WTC11 (cell line): ENCODE data around the gene NAALAD2. TPM values are rescaled to one million over a fixed set of nuclear protein-coding genes. Genes with fewer than 3 reads are reported as not detected.

ENCODE experiments used
- ATAC-seq: fragments of 200-7000 bp; cut with Tn5 transposase; 2 replicates; pipeline ENCODE4 v1.10.0; 2021; ENCODE audit warnings: mild to moderate bottlenecking, moderate library complexity
- CTCF ChIA-PET: fragments of 300-600 bp; sonication (Branson Sonifier 250); formaldehyde crosslinking; loops from one replicate; lab custom pipeline; 2021; ENCODE audit warnings: antibody characterized with exemption; lab: Charles Lee
- POLR2A ChIA-PET: fragments of 350-600 bp; sonication (Branson Sonifier 250); formaldehyde crosslinking; loops from one replicate; lab custom pipeline; 2021; ENCODE audit warnings: antibody characterized with exemption; lab: Charles Lee
- DNase-seq: peaks from one replicate; pipeline ENCODE4 v3.0.0; 2021; ENCODE audit warnings: low spot score
- H3K27ac Mint-ChIP-seq: 2 replicates; pipeline ENCODE4 v1.8.0; 2021; ENCODE audit warnings: mixed read lengths
- H3K27me3 Mint-ChIP-seq: 2 replicates; pipeline ENCODE4 v1.8.0; 2021; ENCODE audit warnings: low read depth, mild to moderate bottlenecking, moderate library complexity, mixed read lengths
- H3K36me3 Mint-ChIP-seq: 2 replicates; pipeline ENCODE4 v1.8.0; 2021; ENCODE audit warnings: mixed read lengths
- H3K4me1 Mint-ChIP-seq: 2 replicates; pipeline ENCODE4 v1.8.0; 2022; ENCODE audit warnings: mixed read lengths
- H3K4me3 Mint-ChIP-seq: 2 replicates; pipeline ENCODE4 v1.8.0; 2021; ENCODE audit warnings: mild to moderate bottlenecking, moderate library complexity, mixed read lengths
- H3K9me3 Mint-ChIP-seq: 2 replicates; pipeline ENCODE4 v1.8.0; 2021; ENCODE audit warnings: mixed read lengths
- AR ChIP-seq: fragments of 250-450 bp; sonication (Bioruptor Pico); IDR thresholded peaks from 2 replicates; pipeline ENCODE4 v1.9.0; 2021; ENCODE audit warnings: mild to moderate bottlenecking
- ARID4B ChIP-seq: sonication (generic); formaldehyde crosslinking; IDR thresholded peaks from 2 replicates; pipeline ENCODE4 v1.8.0; 2023; ENCODE audit warnings: missing genetic modification reagents, mild to moderate bottlenecking, borderline replicate concordance
- ATF1 ChIP-seq: sonication (generic); formaldehyde crosslinking; IDR thresholded peaks from 2 replicates; pipeline ENCODE4 v1.8.1; 2023; ENCODE audit warnings: mild to moderate bottlenecking, moderate library complexity, missing genetic modification reagents
- ATF3 ChIP-seq: sonication (generic); formaldehyde crosslinking; conservative IDR thresholded peaks from 2 replicates; pipeline ENCODE4 v1.8.1; 2022; ENCODE audit warnings: mild to moderate bottlenecking, missing genetic modification reagents
- ATF6 ChIP-seq: sonication (generic); formaldehyde crosslinking; IDR thresholded peaks from 2 replicates; pipeline ENCODE4 v1.8.1; 2023; ENCODE audit warnings: mild to moderate bottlenecking, missing genetic modification reagents
- CDX4 ChIP-seq: fragments of 250-450 bp; sonication (Bioruptor Pico); IDR thresholded peaks from 2 replicates; pipeline ENCODE4 v1.9.0; 2021; ENCODE audit warnings: moderate library complexity, mild to moderate bottlenecking, inconsistent platforms, borderline replicate concordance
- CREB1 ChIP-seq: sonication (generic); formaldehyde crosslinking; IDR thresholded peaks from 2 replicates; pipeline ENCODE4 v1.8.0; 2023; ENCODE audit warnings: mild to moderate bottlenecking, missing genetic modification reagents
- EMX1 ChIP-seq: fragments of 250-450 bp; sonication (Bioruptor Pico); IDR thresholded peaks from 2 replicates; pipeline ENCODE4 v1.8.0; 2021; ENCODE audit warnings: mild to moderate bottlenecking
- ESRRA ChIP-seq: sonication (generic); formaldehyde crosslinking; IDR thresholded peaks from 2 replicates; pipeline ENCODE4 v1.8.1; 2022; ENCODE audit warnings: mild to moderate bottlenecking, missing genetic modification reagents, borderline replicate concordance
- FOXJ3 ChIP-seq: sonication (generic); formaldehyde crosslinking; IDR thresholded peaks from 2 replicates; pipeline ENCODE4 v1.9.0; 2021; ENCODE audit warnings: missing genetic modification reagents, mild to moderate bottlenecking, borderline replicate concordance
- GRHL2 ChIP-seq: fragments of 250-450 bp; sonication (Bioruptor Pico); IDR thresholded peaks from 2 replicates; pipeline ENCODE4 v1.8.0; 2022; ENCODE audit warnings: mild to moderate bottlenecking, moderate library complexity; ENCODE audit not compliant: insufficient replicate concordance, severe bottlenecking
- GTF2I ChIP-seq: fragments of 250-450 bp; sonication (Bioruptor Pico); conservative IDR thresholded peaks from 2 replicates; pipeline ENCODE4 v1.4.0; 2021; ENCODE audit warnings: mild to moderate bottlenecking
- IRF2 ChIP-seq: sonication (generic); formaldehyde crosslinking; IDR thresholded peaks from 2 replicates; pipeline ENCODE4 v1.8.0; 2022; ENCODE audit warnings: low read depth, missing genetic modification reagents, borderline replicate concordance
- JAZF1 ChIP-seq: fragments of 250-450 bp; sonication (Bioruptor Pico); IDR thresholded peaks from 2 replicates; pipeline ENCODE4 v1.9.0; 2021; ENCODE audit warnings: moderate library complexity, mild to moderate bottlenecking, inconsistent platforms
- SMAD4 ChIP-seq: sonication (generic); formaldehyde crosslinking; IDR thresholded peaks from 2 replicates; pipeline ENCODE4 v1.8.0; 2022; ENCODE audit warnings: mild to moderate bottlenecking, missing genetic modification reagents
- SOX15 ChIP-seq: fragments of 250-450 bp; sonication (Bioruptor Pico); IDR thresholded peaks from 2 replicates; pipeline ENCODE4 v1.9.0; 2021; ENCODE audit warnings: mild to moderate bottlenecking
- SP1 ChIP-seq: sonication (generic); formaldehyde crosslinking; conservative IDR thresholded peaks from 2 replicates; pipeline ENCODE4 v1.8.1; 2022; ENCODE audit warnings: missing genetic modification reagents
- TP53 ChIP-seq: sonication (generic); formaldehyde crosslinking; IDR thresholded peaks from 2 replicates; pipeline ENCODE4 v1.8.1; 2023; ENCODE audit warnings: mild to moderate bottlenecking, missing genetic modification reagents
- ZMAT4 ChIP-seq: fragments of 250-450 bp; sonication (Bioruptor Pico); IDR thresholded peaks from 2 replicates; pipeline ENCODE4 v1.9.0; 2021; ENCODE audit warnings: mild to moderate bottlenecking
- ZNF121 ChIP-seq: sonication (generic); formaldehyde crosslinking; IDR thresholded peaks from 2 replicates; pipeline ENCODE4 v1.8.0; 2023; ENCODE audit warnings: missing genetic modification reagents
- ZNF219 ChIP-seq: sonication (generic); formaldehyde crosslinking; IDR thresholded peaks from 2 replicates; pipeline ENCODE4 v1.8.0; 2023; ENCODE audit warnings: missing genetic modification reagents, mild to moderate bottlenecking, borderline replicate concordance
- ZNF281 ChIP-seq: sonication (generic); formaldehyde crosslinking; IDR thresholded peaks from 2 replicates; pipeline ENCODE4 v1.8.0; 2023; ENCODE audit warnings: mild to moderate bottlenecking, missing genetic modification reagents
- ZNF416 ChIP-seq: fragments of 250-450 bp; sonication (Bioruptor Pico); IDR thresholded peaks from 2 replicates; pipeline ENCODE4 v1.9.0; 2021; ENCODE audit warnings: mild to moderate bottlenecking, inconsistent platforms
- total RNA-seq: library from RNA; stranded (reverse); gene quantifications from 3 replicates; pipeline ENCODE4 v1.2.3, GENCODE V29; 2021

Gene NAALAD2
- total RNA-seq, 1 experiment from 2014 or later, result 3.7 TPM

- Mint-ChIP-seq H3K9me3 (peaks cover 13% of the 10 kb centered on the region), H3K27me3 (no peaks in the 10 kb centered on the region)
- TF ChIP-seq ATF3 (CRISPR knock-in tag) (no peak), ZNF416 (CRISPR knock-in tag) (no peak), ATF6 (no peak), ZMAT4 (no peak), CDX4 (CRISPR knock-in tag) (no peak), ZNF281 (CRISPR knock-in tag) (no peak), SOX15 (CRISPR knock-in tag) (no peak), ZNF121 (CRISPR knock-in tag) (peak; percentile 67), ZNF219 (CRISPR knock-in tag) (no peak), FOXJ3 (CRISPR knock-in tag) (no peak), ARID4B (CRISPR knock-in tag) (peak; percentile 23; the same call in 1 of the 2 replicates), GRHL2 (CRISPR knock-in tag) (no peak), TP53 (CRISPR knock-in tag) (no peak), AR (no peak), ESRRA (CRISPR knock-in tag) (no peak; the same call in 1 of the 2 replicates), SP1 (CRISPR knock-in tag) (0 out of 2 replicates have a peak, but pooled peaks have one; percentile 58), GTF2I (CRISPR knock-in tag) (no peak), SMAD4 (no peak), IRF2 (CRISPR knock-in tag) (no peak), JAZF1 (no peak), CREB1 (CRISPR knock-in tag) (no peak), EMX1 (no peak), ATF1 (CRISPR knock-in tag) (no peak)
Observed at GRCh38 chr11:90222459-90223247, 88.2 kb downstream of the NAALAD2 start, which contains the start of gene CHORDC1. TSS of gene CHORDC1 (minus strand) at chr11:90223049. CDS start at chr11:90222954, 95 bp downstream.

More at GRCh38 chr11:90222459-90223247, 88.2 kb downstream of the NAALAD2 start, which contains the start of gene CHORDC1:
- Mint-ChIP-seq H3K4me3 (peak within 1 kb of the TSS; percentile 93), H3K36me3 (peaks cover 20% of the 10 kb centered on the region), H3K27ac (peak within 1 kb of the TSS; percentile 91), H3K4me1 (peaks cover 56% of the 10 kb centered on the region)
- peak; percentile 89 for ATAC-seq
- POLR2A ChIA-PET, result interaction anchor here (1.2 kb wide), 1 partner anchor 18 kb away, joined by 3 read pairs; no protein-coding TSS in a partner anchor
- DNase-seq, result peak; percentile 88
- CTCF ChIA-PET, result no interaction called here
